HG03457 (cell line): ENCODE data around the gene MRFAP1.
"Not testable (repeated sequence)": the region's sequence is repeated elsewhere in the genome, so short reads cannot be mapped to it uniquely, and the experiment has no call there.

Experiments
- ATAC-seq: cut with Tn5 transposase; IDR thresholded peaks from one replicate; pipeline ENCODE4 v1.9.1; 2021; ENCODE audit warnings: moderate number of reproducible peaks; ENCODE audit not compliant: unreplicated experiment

MRFAP1 gene

GRCh38 chr4:6663596-6664393 lies 23.3 kb downstream of the MRFAP1 start:
- no peak for ATAC-seq

- no peak for ATAC-seq
Measured at GRCh38 chr4:6665320-6665654, 24.8 kb downstream of the MRFAP1 start.

DNA sequence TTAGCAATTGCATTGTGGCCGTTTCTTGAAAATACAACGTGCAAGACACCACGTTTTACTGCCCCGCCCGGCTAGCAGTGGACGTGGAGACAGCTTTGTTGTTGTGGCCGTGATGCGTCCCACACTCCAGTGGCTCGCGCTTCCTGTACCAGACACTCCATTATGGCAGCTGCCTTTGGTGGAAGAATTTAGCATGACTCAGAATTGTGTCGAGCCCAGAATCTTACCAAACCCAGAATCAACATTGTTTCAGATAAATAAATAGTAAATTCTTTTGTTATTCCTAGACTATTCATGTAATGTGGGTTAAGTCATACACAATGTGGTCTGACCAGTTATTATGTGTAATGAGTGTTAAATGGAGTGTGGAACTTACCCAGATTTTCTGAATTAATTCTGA lies 27.9 kb downstream of the MRFAP1 start:
- ATAC-seq, result no peak

GRCh38 chr4:6671648-6672047 lies 31.2 kb downstream of the MRFAP1 start:
- no peak for ATAC-seq

DNA sequence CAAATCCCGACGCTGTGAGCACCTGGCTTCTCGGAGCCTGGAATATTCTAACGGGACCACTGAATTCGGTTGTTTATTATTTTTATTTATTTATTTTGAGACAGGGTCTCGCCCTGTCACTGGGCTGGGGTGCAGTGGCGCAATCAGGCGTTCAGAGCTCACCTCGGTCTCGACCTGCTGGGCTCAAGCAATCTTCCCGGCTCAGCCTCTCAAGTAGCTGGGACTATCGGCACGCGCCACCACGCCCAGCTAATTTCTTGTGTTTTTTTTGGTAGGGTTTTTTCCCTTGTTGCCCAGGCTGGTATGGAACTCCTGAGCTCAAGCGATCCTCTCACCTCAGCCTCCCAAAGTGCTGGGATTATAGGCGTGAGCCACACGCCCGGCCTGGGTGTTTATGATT lies 31.6 kb downstream of the MRFAP1 start:
- no peak for ATAC-seq

DNA sequence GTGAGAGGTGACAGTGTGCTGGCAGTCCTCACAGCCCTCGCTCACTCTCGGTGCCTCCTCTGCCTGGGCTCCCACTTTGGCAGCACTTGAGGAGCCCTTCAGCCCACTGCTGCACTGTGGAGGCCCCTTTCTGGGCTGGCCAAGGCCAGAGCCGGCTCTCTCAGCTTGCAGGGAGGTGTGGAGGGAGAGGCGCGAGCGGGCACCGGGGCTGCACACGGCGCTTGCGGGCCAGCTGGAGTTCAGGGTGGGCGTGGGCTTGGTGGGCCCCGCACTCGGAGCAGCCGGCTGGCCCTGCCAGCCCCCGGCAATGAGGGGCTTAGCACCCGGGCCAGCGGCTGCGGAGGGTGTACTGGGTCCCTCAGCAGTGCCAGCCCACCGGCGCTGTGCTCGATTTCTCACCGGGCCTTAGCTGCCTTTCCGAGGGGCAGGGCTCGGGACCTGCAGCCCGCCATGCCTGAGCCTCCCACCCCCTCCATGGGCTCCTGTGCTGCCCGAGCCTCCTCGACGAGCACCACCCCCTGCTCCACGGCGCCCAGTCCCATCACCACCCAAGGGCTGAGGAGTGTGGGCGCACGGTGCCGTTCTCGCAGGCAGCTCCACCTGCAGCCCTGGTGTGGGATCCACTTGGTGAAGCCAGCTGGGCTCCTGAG lies 32.2 kb downstream of the MRFAP1 start:
- not testable (repeated sequence) for ATAC-seq

DNA sequence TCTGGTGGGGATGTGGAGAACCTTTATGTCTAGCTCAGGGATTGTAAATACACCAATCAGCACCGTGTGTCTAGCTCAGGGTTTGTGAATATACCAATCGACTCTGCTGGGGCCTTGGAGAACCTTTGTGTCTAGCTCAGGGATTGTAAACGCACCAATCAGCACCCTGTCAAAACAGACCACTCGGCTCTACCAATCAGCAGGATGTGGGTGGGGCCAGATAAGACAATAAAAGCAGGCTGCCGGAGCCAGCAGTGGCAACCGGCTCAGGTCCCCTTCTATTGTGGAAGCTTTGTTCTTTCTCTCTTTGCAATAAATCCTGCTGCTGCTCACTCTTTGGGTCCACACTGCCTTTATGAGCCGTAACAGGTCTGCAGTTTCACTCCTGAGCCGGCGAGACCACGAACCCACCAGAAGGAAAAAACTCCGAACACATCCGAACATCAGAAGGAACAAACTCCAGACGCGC lies 32.7 kb downstream of the MRFAP1 start:
- not testable (repeated sequence) for ATAC-seq

DNA sequence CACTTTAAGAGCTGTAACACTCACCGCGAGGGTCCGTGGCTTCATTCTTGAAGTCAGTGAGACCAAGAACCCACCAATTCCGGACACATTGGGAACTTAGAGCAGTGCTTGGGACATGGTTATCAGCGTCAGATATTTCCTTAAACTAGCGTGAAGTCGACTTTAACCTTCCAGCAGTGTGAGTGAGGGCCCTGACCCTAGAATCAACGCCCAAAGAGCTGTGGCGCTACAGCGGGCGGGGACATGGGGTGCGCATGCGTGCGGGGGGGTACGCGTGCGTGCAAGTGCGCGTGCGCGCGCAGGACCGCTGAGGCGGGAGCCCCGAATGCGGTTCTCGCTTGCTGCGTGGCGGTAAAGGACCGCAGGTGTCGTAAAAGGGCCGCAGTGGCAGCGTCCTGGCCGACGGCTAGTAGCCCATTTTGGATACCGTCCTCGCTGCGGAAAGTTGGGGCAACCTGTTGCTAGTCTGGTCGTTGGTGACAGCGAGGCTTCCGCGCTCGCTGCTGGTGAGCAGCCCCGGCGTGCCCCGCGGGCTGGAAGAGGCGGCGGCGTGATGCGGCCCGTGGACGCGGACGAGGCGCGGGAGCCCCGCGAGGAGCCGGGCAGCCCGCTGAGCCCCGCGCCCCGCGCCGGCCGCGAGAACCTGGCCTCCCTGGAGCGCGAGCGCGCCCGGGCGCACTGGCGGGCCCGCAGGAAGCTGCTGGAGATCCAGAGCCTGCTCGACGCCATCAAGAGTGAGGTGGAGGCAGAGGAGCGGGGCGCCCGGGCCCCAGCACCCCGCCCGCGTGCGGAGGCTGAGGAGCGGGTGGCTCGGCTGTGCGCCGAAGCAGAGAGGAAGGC lies 33.4 kb downstream of the MRFAP1 start:
- ATAC-seq, result peak; percentile 69

GRCh38 chr4:6674500-6675149 lies 34.1 kb downstream of the MRFAP1 start:
- ATAC-seq, result peak; percentile 19

DNA sequence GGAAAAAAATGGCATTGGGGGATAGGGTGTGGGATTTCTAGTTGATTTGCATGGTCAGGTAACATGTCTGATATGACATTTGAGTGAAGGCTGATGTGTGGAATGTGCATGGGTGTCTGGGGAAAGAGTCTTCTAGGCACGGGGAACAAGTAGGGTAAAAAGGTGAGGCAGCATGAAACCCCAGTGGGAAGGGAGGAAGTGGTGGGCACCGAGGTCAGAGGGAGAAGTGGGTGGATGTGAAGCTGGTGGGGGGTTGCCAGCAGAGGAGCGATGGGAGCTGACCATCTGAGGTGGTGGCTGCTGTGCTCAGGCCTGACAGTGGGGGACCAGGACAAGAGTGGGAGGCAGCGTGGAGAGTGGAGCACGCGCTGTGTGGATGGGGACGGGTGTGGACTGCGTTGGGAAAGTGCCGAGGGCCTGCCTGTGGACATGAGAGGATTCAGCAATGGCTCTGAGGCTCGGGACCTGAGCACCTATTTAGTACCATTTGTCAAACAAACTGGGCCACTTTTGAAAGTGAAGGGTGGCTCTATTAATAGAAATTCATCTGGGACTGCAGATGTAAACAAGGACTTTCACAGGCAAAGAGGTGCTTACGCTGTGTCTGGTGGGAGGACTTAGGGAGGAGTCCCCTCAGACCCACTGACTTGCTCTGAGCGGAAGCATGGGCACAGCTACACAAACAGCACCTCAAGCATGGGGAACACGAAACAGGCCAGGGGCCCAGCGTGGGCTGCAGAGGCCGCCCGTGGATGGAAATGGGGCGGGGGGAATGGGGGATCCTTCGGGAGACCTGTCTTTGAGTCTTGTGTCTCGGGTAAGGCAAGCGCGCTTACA lies 36.5 kb downstream of the MRFAP1 start:
- no peak for ATAC-seq

- ATAC-seq, result no peak
Measured at GRCh38 chr4:6680372-6681034, 40.0 kb downstream of the MRFAP1 start.

GRCh38 chr4:6681191-6681590 lies 40.7 kb downstream of the MRFAP1 start:
- ATAC-seq, result no peak

DNA sequence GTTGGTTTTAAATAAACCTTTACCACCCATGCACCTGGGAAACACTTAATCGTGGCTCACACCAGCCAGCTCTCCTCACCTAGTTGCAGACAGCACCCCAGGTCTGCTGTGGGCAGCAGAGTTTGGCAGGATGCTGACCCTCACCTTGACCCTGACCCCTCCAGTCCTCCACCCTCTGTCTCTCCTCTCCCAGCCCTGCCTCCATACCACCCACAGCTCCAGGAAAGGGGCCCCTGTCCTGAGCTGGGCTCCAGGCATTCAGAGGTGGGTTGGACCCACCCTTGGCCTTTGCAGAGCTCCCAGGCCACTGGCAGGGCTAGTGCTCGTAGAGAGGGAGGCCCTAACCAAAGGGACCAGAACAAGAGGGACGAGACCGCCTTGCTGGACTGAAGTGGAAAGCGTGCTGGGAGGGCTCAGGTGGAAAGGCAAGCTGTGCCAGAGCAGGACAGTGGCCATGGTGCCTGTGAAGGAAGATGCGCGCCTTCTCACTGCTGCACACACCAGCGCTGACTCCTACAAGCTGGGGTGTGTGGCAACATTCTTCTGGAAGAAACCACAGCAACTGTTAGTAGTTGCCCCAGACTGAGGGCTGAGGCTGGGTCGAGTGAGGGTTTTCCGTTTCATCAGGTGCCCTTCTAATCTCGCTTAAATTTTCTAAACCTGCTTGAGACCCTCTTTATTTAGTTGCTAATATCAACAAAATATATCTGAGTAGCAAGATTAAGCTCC lies 42.5 kb downstream of the MRFAP1 start:
- no peak for ATAC-seq

DNA sequence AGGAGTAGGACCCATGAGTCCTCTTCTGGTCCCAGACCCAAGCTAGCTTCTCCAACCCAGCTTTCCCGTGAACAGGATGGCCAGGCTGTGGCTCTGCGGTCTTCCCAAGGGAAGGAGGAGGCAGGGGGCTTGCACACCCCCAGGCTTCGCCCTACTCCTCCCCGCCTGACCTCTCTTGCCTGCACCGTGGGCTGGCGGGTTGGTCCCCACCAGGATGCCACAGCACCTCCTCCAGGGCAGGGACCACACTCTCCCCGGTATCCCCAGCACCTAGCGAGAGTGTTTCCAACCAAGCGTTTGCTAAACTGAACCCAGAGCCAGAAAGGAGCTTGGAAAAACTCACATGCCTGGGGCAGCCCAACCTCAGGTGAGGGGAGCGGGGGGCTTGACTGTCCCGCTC lies 44.2 kb downstream of the MRFAP1 start:
- ATAC-seq, result no peak

DNA sequence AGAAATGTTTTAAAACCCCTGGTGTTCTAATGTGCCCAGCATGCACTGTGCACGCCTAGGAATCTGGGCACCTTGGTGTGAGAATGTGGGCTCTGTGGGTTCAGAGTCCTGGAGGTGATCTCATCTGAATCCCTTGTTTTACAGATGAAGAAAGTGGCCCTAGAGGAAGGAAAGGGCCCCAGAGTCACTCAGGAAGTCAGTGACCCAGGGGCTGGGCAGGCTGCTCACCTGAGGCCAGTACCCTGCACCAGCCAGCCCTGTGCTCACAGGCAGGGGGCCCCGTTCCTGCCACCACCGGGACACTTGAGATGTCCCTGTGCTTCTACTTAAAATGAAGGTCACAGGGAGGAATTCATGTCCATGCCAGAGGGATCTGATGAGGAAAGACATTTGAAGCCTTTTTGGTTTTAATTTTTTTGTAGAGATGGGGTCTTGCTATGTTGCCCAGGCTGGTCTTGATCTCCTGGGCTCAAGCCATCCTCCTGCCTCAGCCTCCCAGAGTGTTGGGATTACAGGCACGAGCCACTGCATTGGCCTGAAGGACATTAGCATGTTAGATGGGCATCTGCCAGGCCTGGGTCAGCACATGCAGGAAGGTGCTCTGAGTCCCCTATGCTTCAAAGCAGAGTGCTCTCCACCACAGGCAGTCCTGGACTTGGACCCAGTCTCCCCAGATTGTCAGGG lies 45.8 kb downstream of the MRFAP1 start:
- ATAC-seq, result no peak

- no peak for ATAC-seq
Measured at GRCh38 chr4:6687947-6688878, 47.7 kb downstream of the MRFAP1 start.

GRCh38 chr4:6688879-6689505 lies 48.5 kb downstream of the MRFAP1 start:
- ATAC-seq, result peak; percentile 56
